HFFc6 (cell line): Measurements from ENCODE around the gene DNMT3A. TPM values are rescaled to one million over a fixed set of nuclear protein-coding genes. Genes with fewer than 3 reads are reported as not detected.

Source experiments
- DNase-seq: peaks from one replicate; pipeline ENCODE4 v3.0.0-alpha.2; 2018
- H3K27ac Mint-ChIP-seq: 2 replicates; pipeline ENCODE4 v1.8.0; 2020; ENCODE audit warnings: mild to moderate bottlenecking, mixed read lengths
- H3K27me3 Mint-ChIP-seq: 2 replicates; pipeline ENCODE4 v1.8.0; 2021; ENCODE audit warnings: mild to moderate bottlenecking, moderate library complexity, mixed read lengths; ENCODE audit not compliant: insufficient read depth
- H3K36me3 Mint-ChIP-seq: 2 replicates; pipeline ENCODE4 v1.8.0; 2021; ENCODE audit warnings: low read depth, mixed read lengths
- H3K4me1 Mint-ChIP-seq: 2 replicates; pipeline ENCODE4 v1.8.0; 2020; ENCODE audit warnings: low read depth, mixed read lengths
- H3K4me3 Mint-ChIP-seq: 2 replicates; pipeline ENCODE4 v1.8.0; 2020; ENCODE audit warnings: mild to moderate bottlenecking, moderate library complexity, mixed read lengths
- H3K9me3 Mint-ChIP-seq: 2 replicates; pipeline ENCODE4 v1.8.0; 2020; ENCODE audit warnings: mild to moderate bottlenecking, mixed read lengths
- CTCF ChIP-seq: fragments of 200-600 bp; sonication (generic); IDR thresholded peaks from 2 replicates; pipeline ENCODE4 v1.5.0; 2021; ENCODE audit warnings: antibody characterized with exemption, mild to moderate bottlenecking
- total RNA-seq, 6 experiments: library from RNA; stranded (reverse); fragmentation: NEBNext Ultra II Directional; extraction: Animal tissue kit (Norgen Biotek cat#: 25700); gene quantifications; 2 replicates in 1 of 6; 3 replicates in 5 of 6; pipeline ENCODE4 v1.2.3, GENCODE V29; 2021

Gene DNMT3A
- total RNA-seq, 6 experiments from 2014 or later: 3.5 to 5.2 (median 4.5) TPM

GRCh38 chr2:25256488-25256875 is 85.2 kb downstream of the DNMT3A start:
- Mint-ChIP-seq H3K4me3 (no peak overlapping the region), H3K9me3 (no peaks in the 10 kb centered on the region), H3K27ac (no peak overlapping the region), H3K36me3 (no peaks in the 10 kb centered on the region; the same call in 1 of the 2 replicates), H3K27me3 (peaks cover 2% of the 10 kb centered on the region), H3K4me1 (peaks cover 6% of the 10 kb centered on the region; the same call in 1 of the 2 replicates)
- TF ChIP-seq CTCF: no peak
- no peak for DNase-seq

GRCh38 chr2:25255745-25256487 is 85.8 kb downstream of the DNMT3A start:
- Mint-ChIP-seq H3K9me3 (no peaks in the 10 kb centered on the region), H3K4me3 (no peak overlapping the region), H3K36me3 (no peaks in the 10 kb centered on the region; the same call in 1 of the 2 replicates), H3K27me3 (peaks cover 2% of the 10 kb centered on the region), H3K27ac (no peak overlapping the region), H3K4me1 (peaks cover 6% of the 10 kb centered on the region; the same call in 1 of the 2 replicates)
- no peak for TF ChIP-seq CTCF
- no peak for DNase-seq

GRCh38 chr2:25254961-25255360 is 86.8 kb downstream of the DNMT3A start:
- TF ChIP-seq CTCF: no peak
- H3K4me3 Mint-ChIP-seq: no peak overlapping the region
- H3K27ac Mint-ChIP-seq: no peak overlapping the region
- peaks cover 2% of the 10 kb centered on the region for H3K27me3 Mint-ChIP-seq
- no peak for DNase-seq
- no peaks in the 10 kb centered on the region for H3K36me3 Mint-ChIP-seq
- peaks cover 15% of the 10 kb centered on the region for H3K4me1 Mint-ChIP-seq
- H3K9me3 Mint-ChIP-seq: no peaks in the 10 kb centered on the region

- Mint-ChIP-seq H3K4me1 (peaks cover 19% of the 10 kb centered on the region), H3K27ac (no peak overlapping the region)
Measured at GRCh38 chr2:25253153-25253626, 88.5 kb downstream of the DNMT3A start.

More at GRCh38 chr2:25253153-25253626, 88.5 kb downstream of the DNMT3A start:
- H3K36me3 Mint-ChIP-seq: no peaks in the 10 kb centered on the region
- no peaks in the 10 kb centered on the region; the same call in none of the 2 replicates for H3K27me3 Mint-ChIP-seq
- no peak for TF ChIP-seq CTCF
- no peaks in the 10 kb centered on the region for H3K9me3 Mint-ChIP-seq
- H3K4me3 Mint-ChIP-seq: no peak overlapping the region; the same call in 1 of the 2 replicates
- no peak for DNase-seq
